ELR (cell line): ENCODE results near the gene IDH1.
"Not testable (repeated sequence)": the region's sequence is repeated elsewhere in the genome, so short reads cannot be mapped to it uniquely, and the experiment has no call there.

Experiments used
- DNase-seq: peaks from one replicate; pipeline ENCODE4 v3.0.0-alpha.2; 2015; ENCODE audit warnings: low read depth

Gene IDH1

GRCh38 chr2:208254871-208255556 lies at the start of gene IDH1:
IDH1 (minus strand) TSS chr2:208255071; CDS start chr2:208251551, 3,520 bp downstream.
- DNase-seq = peak; percentile 96

GRCh38 chr2:208304157-208304556 lies 49.3 kb upstream of the IDH1 start:
- no peak for DNase-seq

GRCh38 chr2:208300847-208301618 lies 46.2 kb upstream of the IDH1 start:
- no peak for DNase-seq

GRCh38 chr2:208297961-208298360 lies 43.1 kb upstream of the IDH1 start:
- no peak for DNase-seq

- no peak for DNase-seq
These were observed 41.7 kb upstream of the IDH1 start for GRCh38 chr2:208296610-208297009.

- no peak for DNase-seq
These were observed 41.0 kb upstream of the IDH1 start for GRCh38 chr2:208295834-208296233.

GRCh38 chr2:208294482-208295024 lies 39.7 kb upstream of the IDH1 start:
- DNase-seq = no peak

GRCh38 chr2:208285853-208286252 lies 31.0 kb upstream of the IDH1 start:
- DNase-seq = no peak

- DNase-seq = peak; percentile 47
These were observed 26.1 kb upstream of the IDH1 start for GRCh38 chr2:208280933-208281332.

GRCh38 chr2:208280234-208280633 lies 25.4 kb upstream of the IDH1 start:
- no peak for DNase-seq

- no peak for DNase-seq
These were observed 24.4 kb upstream of the IDH1 start for GRCh38 chr2:208279236-208279635.

- no peak for DNase-seq
These were observed 23.7 kb upstream of the IDH1 start for GRCh38 chr2:208278549-208278948.

- DNase-seq = no peak
These were observed 19.9 kb upstream of the IDH1 start for GRCh38 chr2:208274748-208275147.

GRCh38 chr2:208269091-208269490 lies 14.2 kb upstream of the IDH1 start:
- DNase-seq = peak; percentile 15

GRCh38 chr2:208268156-208268952 lies 13.5 kb upstream of the IDH1 start:
- DNase-seq = no peak

GRCh38 chr2:208267526-208267925 lies 12.7 kb upstream of the IDH1 start:
- DNase-seq = not testable (repeated sequence)

GRCh38 chr2:208266936-208267335 lies 12.1 kb upstream of the IDH1 start:
- peak; percentile 55 for DNase-seq

GRCh38 chr2:208266553-208266893 lies 11.7 kb upstream of the IDH1 start:
- no peak for DNase-seq

- DNase-seq = peak; percentile 99
These were observed 11.1 kb upstream of the IDH1 start, which contains the start of gene PIKFYVE for GRCh38 chr2:208265801-208266552. PIKFYVE (plus strand) TSS chr2:208266255; CDS start chr2:208271520, 5,265 bp downstream.

- peak; percentile 55 for DNase-seq
These were observed 10.5 kb upstream of the IDH1 start for GRCh38 chr2:208265371-208265800.
